Stimulated activated CD8-positive, alpha-beta memory T cell treated with anti-CD3 and anti-CD28 coated beads, Interleukin-15, amount 100 ng/mL, for 4 hours (primary cell): ENCODE data around the gene TSTD2.
A peak's percentile ranks its signal among the peaks of the same experiment; 100 is the strongest.
"Not testable (repeated sequence)": the region's sequence is repeated elsewhere in the genome, so short reads cannot be mapped to it uniquely, and the experiment has no call there.

ENCODE experiments used
- DNase-seq, 2 donors: peaks; one replicate each; pipeline ENCODE4 v3.0.0-alpha.2; 2020; ENCODE audit warnings: low read depth in 2 of 2

The TSTD2 gene

GRCh38 chr9:97630591-97630990 is 2.6 kb downstream of the TSTD2 start:
- DNase-seq, result no peak

GRCh38 chr9:97629156-97629555 is 4.0 kb downstream of the TSTD2 start:
- DNase-seq, result no peak

- no peak for DNase-seq
Observed at GRCh38 chr9:97628668-97629067, 4.5 kb downstream of the TSTD2 start.

GRCh38 chr9:97627624-97628023 is 5.5 kb downstream of the TSTD2 start:
- DNase-seq, result no peak

GRCh38 chr9:97625620-97626019 is 7.5 kb downstream of the TSTD2 start:
- DNase-seq, result no peak

- DNase-seq, result no peak
Observed at GRCh38 chr9:97623946-97624345, 9.2 kb downstream of the TSTD2 start.

- not testable (repeated sequence) for DNase-seq
Observed at GRCh38 chr9:97622483-97622882, 10.7 kb downstream of the TSTD2 start.

GRCh38 chr9:97620063-97620462 is 13.1 kb downstream of the TSTD2 start:
- DNase-seq, result not testable (repeated sequence)

- no peak for DNase-seq
Observed at GRCh38 chr9:97617939-97618416, 15.2 kb downstream of the TSTD2 start.

GRCh38 chr9:97615439-97616072 is 17.6 kb downstream of the TSTD2 start:
- peak in 1 of 2 donors; percentile 21 for DNase-seq

- no peak for DNase-seq
Observed at GRCh38 chr9:97604901-97605645, 28.1 kb downstream of the TSTD2 start.

- DNase-seq, result no peak
Observed at GRCh38 chr9:97602430-97602829, 30.7 kb downstream of the TSTD2 start.

- DNase-seq, result no peak
Observed at GRCh38 chr9:97601228-97601898, 31.8 kb downstream of the TSTD2 start.

GRCh38 chr9:97600531-97601227 is 32.5 kb downstream of the TSTD2 start:
- no peak for DNase-seq

- DNase-seq, result no peak
Observed at GRCh38 chr9:97599314-97599846, 33.8 kb downstream of the TSTD2 start.

GRCh38 chr9:97598461-97599288 is 34.5 kb downstream of the TSTD2 start:
- DNase-seq, result peak in 1 of 2 donors; percentile 42

- no peak for DNase-seq
Observed at GRCh38 chr9:97596906-97597305, 36.3 kb downstream of the TSTD2 start.

GRCh38 chr9:97594381-97594921 is 38.7 kb downstream of the TSTD2 start:
- DNase-seq, result no peak

- no peak for DNase-seq
Observed at GRCh38 chr9:97593960-97594359, 39.2 kb downstream of the TSTD2 start.

- no peak for DNase-seq
Observed at GRCh38 chr9:97592126-97592525, 41.0 kb downstream of the TSTD2 start.

- no peak for DNase-seq
Observed at GRCh38 chr9:97591535-97591934, 41.6 kb downstream of the TSTD2 start.
